H1 (cell line): ENCODE results near the gene HLA-A. TPM values are rescaled to one million over a fixed set of nuclear protein-coding genes. Genes with fewer than 3 reads are reported as not detected.

Experiments
- CTCF ChIA-PET: fragments of 300-600 bp; sonication (Branson Sonifier 250); formaldehyde crosslinking; loops from one replicate; lab custom pipeline; 2021; ENCODE audit not compliant: partially characterized antibody; lab: Charles Lee
- POLR2A ChIA-PET: fragments of 300-600 bp; sonication (Branson Sonifier 250); formaldehyde crosslinking; loops from one replicate; lab custom pipeline; 2021; ENCODE audit warnings: inconsistent platforms; ENCODE audit not compliant: partially characterized antibody; lab: Charles Lee
- DNase-seq, 2 experiments: peaks; one replicate each; pipeline versions ENCODE4 v3.0.0 to v3.0.0-alpha.2; 2010 to 2022; ENCODE audit warnings: low spot score in 2 of 2, low read depth in 1 of 2, mixed read lengths in 1 of 2
- FAIRE-seq: peaks from 2 replicates; lab custom pipeline; 2011; peaks lifted over from hg19 to GRCh38; lab: Jason Lieb, UNC
- H2AFZ ChIP-seq: 2 replicates; pipeline ENCODE4 v1.8.1; 2012; ENCODE audit warnings: low read length, inconsistent platforms
- H2AK5ac ChIP-seq: 2 replicates; pipeline ENCODE4 v1.6.1; 2013; ENCODE audit warnings: low read depth, low read length
- H2BK120ac ChIP-seq: replicated peaks from 2 replicates; pipeline ENCODE3; 2013; ENCODE audit warnings: low read depth, low read length, inconsistent platforms
- H2BK12ac ChIP-seq: 2 replicates; pipeline ENCODE4 v1.6.1; 2013; ENCODE audit warnings: low read depth, low read length
- H2BK15ac ChIP-seq: 2 replicates; pipeline ENCODE4 v1.6.1; 2013; ENCODE audit warnings: low read length
- H2BK20ac ChIP-seq: 2 replicates; pipeline ENCODE4 v1.6.1; 2013; ENCODE audit warnings: low read length
- H2BK5ac ChIP-seq: 2 replicates; pipeline ENCODE4 v1.6.1; 2013; ENCODE audit warnings: low read depth, low read length
- H3K14ac ChIP-seq: 2 replicates; pipeline ENCODE4 v1.6.1; 2013; ENCODE audit warnings: inconsistent platforms; ENCODE audit not compliant: insufficient read length
- H3K18ac ChIP-seq: 2 replicates; pipeline ENCODE4 v1.6.1; 2013; ENCODE audit warnings: low read length; ENCODE audit errors: extremely low read depth
- H3K23ac ChIP-seq: 2 replicates; pipeline ENCODE4 v1.6.1; 2013; ENCODE audit warnings: inconsistent platforms; ENCODE audit not compliant: insufficient read length
- H3K23me2 ChIP-seq: 2 replicates; pipeline ENCODE4 v1.6.1; 2013; ENCODE audit warnings: low read depth, low read length
- H3K27ac ChIP-seq: 2 replicates; pipeline ENCODE4 v1.6.1; 2011; ENCODE audit warnings: low read depth, low read length, inconsistent platforms
- H3K27me3 ChIP-seq, 4 experiments: replicated peaks in 1 of 4; 1 replicate in 1 of 4; 2 replicates in 3 of 4; pipeline versions ENCODE4 v1.6.1 to v1.8.1; 2011 to 2013; ENCODE audit warnings: low read length in 3 of 4, mild to moderate bottlenecking in 3 of 4, inconsistent platforms in 2 of 4, mixed read lengths in 2 of 4, moderate library complexity in 1 of 4; ENCODE audit not compliant: control insufficient read depth in 3 of 4, insufficient read depth in 3 of 4; ENCODE audit errors: extremely low read depth in 1 of 4
- H3K36me3 ChIP-seq, 4 experiments: 2 replicates each; pipeline versions ENCODE4 v1.6.1 to v1.8.1; 2011 to 2013; ENCODE audit warnings: mild to moderate bottlenecking in 4 of 4, low read length in 3 of 4, moderate library complexity in 2 of 4, control low read depth in 1 of 4, inconsistent platforms in 1 of 4; ENCODE audit not compliant: insufficient read depth in 4 of 4, control insufficient read depth in 2 of 4
- H3K4ac ChIP-seq: replicated peaks from 2 replicates; pipeline ENCODE3; 2013; ENCODE audit warnings: low read length, low read depth, mixed read lengths, inconsistent platforms; ENCODE audit not compliant: insufficient read length
- H3K4me1 ChIP-seq, 4 experiments: replicated peaks in 1 of 4; 1 replicate in 1 of 4; 2 replicates in 3 of 4; pipeline versions ENCODE4 v1.6.1 to v1.8.1; 2011 to 2013; ENCODE audit warnings: low read length in 3 of 4, inconsistent platforms in 2 of 4, mixed read lengths in 1 of 4; ENCODE audit not compliant: insufficient read depth in 4 of 4, control insufficient read depth in 3 of 4
- H3K4me2 ChIP-seq, 2 experiments: 2 replicates each; pipeline versions ENCODE4 v1.6.1 to v1.8.1; 2011 to 2013; ENCODE audit warnings: low read depth in 2 of 2, low read length in 2 of 2, control low read depth in 1 of 2, inconsistent platforms in 1 of 2, mild to moderate bottlenecking in 1 of 2; ENCODE audit not compliant: insufficient read depth in 1 of 2
- H3K4me3 ChIP-seq, 4 experiments: fragments of 200-600, 300-600 bp in 1 of 4; sonication (generic), shearing (Covaris generic), sonication (Bioruptor Twin) in 1 of 4; 2 replicates each; pipeline versions ENCODE4 v1.5.1 to v1.8.1; 2011 to 2016; ENCODE audit warnings: low read length in 4 of 4, low read depth in 3 of 4, control low read depth in 2 of 4, inconsistent platforms in 2 of 4, mild to moderate bottlenecking in 2 of 4, mixed read lengths in 1 of 4, moderate library complexity in 1 of 4; ENCODE audit not compliant: insufficient read depth in 2 of 4; ENCODE audit errors: extremely low read depth in 1 of 4
- H3K56ac ChIP-seq: replicated peaks from 2 replicates; pipeline ENCODE3; 2013; ENCODE audit warnings: low read depth, mild to moderate bottlenecking, mixed read lengths, low read length, inconsistent platforms; ENCODE audit not compliant: insufficient read length
- H3K79me1 ChIP-seq: 2 replicates; pipeline ENCODE4 v1.6.1; 2013; ENCODE audit warnings: low read depth, low read length, control low read depth
- H3K79me2 ChIP-seq, 2 experiments: 2 replicates each; pipeline versions ENCODE4 v1.6.1 to v1.8.1; 2012 to 2013; ENCODE audit warnings: low read length in 2 of 2, mild to moderate bottlenecking in 2 of 2, inconsistent platforms in 1 of 2; ENCODE audit not compliant: insufficient read depth in 2 of 2, control insufficient read depth in 1 of 2
- H3K9ac ChIP-seq, 4 experiments: replicated peaks in 1 of 4; 1 replicate in 1 of 4; 2 replicates in 3 of 4; pipeline versions ENCODE4 v1.6.1 to v1.8.1; 2011 to 2013; ENCODE audit warnings: low read depth in 3 of 4, low read length in 3 of 4, control low read depth in 2 of 4, mild to moderate bottlenecking in 2 of 4, moderate library complexity in 2 of 4, inconsistent platforms in 1 of 4; ENCODE audit errors: extremely low read depth in 1 of 4
- H3K9me3 ChIP-seq, 2 experiments: 2 replicates each; pipeline versions ENCODE4 v1.6.1 to v1.8.1; 2012 to 2013; ENCODE audit warnings: mild to moderate bottlenecking in 2 of 2, moderate library complexity in 2 of 2, control low read depth in 1 of 2, inconsistent platforms in 1 of 2, low read depth in 1 of 2, low read length in 1 of 2, mixed read lengths in 1 of 2; ENCODE audit not compliant: insufficient read depth in 2 of 2
- H4K20me1 ChIP-seq, 2 experiments: replicated peaks in 1 of 2; 2 replicates each; pipeline versions ENCODE3 to v1.8.1; 2011 to 2013; ENCODE audit warnings: inconsistent platforms in 2 of 2, low read length in 2 of 2, mild to moderate bottlenecking in 1 of 2; ENCODE audit not compliant: insufficient read depth in 2 of 2, control insufficient read depth in 1 of 2
- H4K5ac ChIP-seq: 2 replicates; pipeline ENCODE4 v1.6.1; 2013; ENCODE audit warnings: low read length, low read depth, mixed read lengths, inconsistent platforms; ENCODE audit not compliant: insufficient read length
- H4K8ac ChIP-seq: 2 replicates; pipeline ENCODE4 v1.8.0; 2013; ENCODE audit warnings: mild to moderate bottlenecking, moderate library complexity, low read length, inconsistent platforms; ENCODE audit not compliant: insufficient read depth; ENCODE audit errors: extremely low read depth
- H4K91ac ChIP-seq: replicated peaks from 2 replicates; pipeline ENCODE3; 2013; ENCODE audit warnings: low read length, mixed read lengths, inconsistent platforms; ENCODE audit not compliant: insufficient read length
- CREB1 ChIP-seq: IDR thresholded peaks from 2 replicates; pipeline ENCODE4 v1.6.1; 2012; ENCODE audit warnings: inconsistent platforms
- HDAC6 ChIP-seq: IDR thresholded peaks from one replicate; pipeline ENCODE4 v1.7.1; 2012; ENCODE audit warnings: low read depth, mild to moderate bottlenecking, inconsistent platforms, low read length, moderate library complexity
- KDM5A ChIP-seq: fragments of 200-600 bp; IDR thresholded peaks from 2 replicates; pipeline ENCODE4 v1.7.1; 2012; ENCODE audit warnings: mild to moderate bottlenecking, low read length, inconsistent platforms, mixed read lengths
- RXRA ChIP-seq: IDR thresholded peaks from 2 replicates; pipeline ENCODE4 v1.6.1; 2011; ENCODE audit warnings: low read depth, mild to moderate bottlenecking, low read length, moderate library complexity; ENCODE audit not compliant: insufficient read depth
- TBP ChIP-seq: IDR thresholded peaks from 2 replicates; pipeline ENCODE4 v1.6.1; 2011; ENCODE audit warnings: low read depth, low read length, improper control_type of control experiment
- YY1 ChIP-seq: IDR thresholded peaks from 2 replicates; pipeline ENCODE4 v1.6.1; 2011; ENCODE audit warnings: low read depth, mild to moderate bottlenecking, low read length
- WGBS, 2 experiments: shearing (Covaris generic) in 1 of 2; methylation state at CpG; one replicate each; pipeline versions ENCODE4 v1.1.6 to v1.1.7; 2013 to 2015; ENCODE audit warnings: low lambda C conversion rate in 2 of 2, mixed read lengths in 2 of 2, inconsistent platforms in 1 of 2, low coverage in 1 of 2, missing lambda C conversion rate in 1 of 2; ENCODE audit not compliant: insufficient replicate concordance in 2 of 2, insufficient coverage in 1 of 2, insufficient read length in 1 of 2; ENCODE audit errors: extremely low coverage in 1 of 2, missing lambda C conversion rate in 1 of 2; 5-methylcytosine and 5-hydroxymethylcytosine counted together
- polyA plus RNA-seq, 7 experiments: library from polyadenylated mRNA; depleted of rRNA in 3 of 7; stranded (reverse) in 5 of 7; unstranded in 2 of 7; fragments of >200 nt in 5 of 7; fragments of 200-250 nt in 2 of 7; gene quantifications; 1 replicate in 5 of 7; 2 replicates in 1 of 7; 4 replicates in 1 of 7; pipeline versions ENCODE4 v1.2.1 to v1.2.3, GENCODE V29; 2011 to 2013; ENCODE audit warnings: missing spikeins in 2 of 7, mixed read lengths in 2 of 7
- total RNA-seq: library from RNA; stranded (reverse); fragmentation: NEBNext Ultra II Directional; extraction: Animal tissue kit (Norgen Biotek cat#: 25700); gene quantifications from 2 replicates; pipeline ENCODE4 v1.2.1, GENCODE V29; 2021

Gene HLA-A
- total and polyA plus RNA-seq, 2 of the 8 experiments (the other 6 are each of a cell fraction or from before 2014, with no cell fraction given): 221 to 474 TPM

GRCh38 chr6:29924287-29924686, 18.0 kb upstream of the HLA-A start:
- Histone ChIP-seq H3K14ac (no peak overlapping the region), H3K23me2 (peaks cover 9% of the 10 kb centered on the region), H3K36me3 (no peaks in the 10 kb centered on the region), H3K4ac (no peak overlapping the region), H2BK12ac (no peak overlapping the region), H3K4me2 (no peak overlapping the region), H4K91ac (no peak overlapping the region), H3K23ac (no peak overlapping the region), H2BK5ac (no peak overlapping the region), H3K27ac (no peak overlapping the region), H3K79me2 (no peaks in the 10 kb centered on the region), H3K9ac (no peak overlapping the region), H4K5ac (no peak overlapping the region), H2AK5ac (no peak overlapping the region), H2BK20ac (no peak overlapping the region), H2BK15ac (no peak overlapping the region), H2AFZ (no peak overlapping the region), H3K56ac (no peak overlapping the region), H3K27me3 (no peaks in the 10 kb centered on the region; a peak in 2 of 7 replicates), H3K4me3 (no peak overlapping the region), H2BK120ac (no peak overlapping the region), H3K4me1 (peaks cover 0 to 2% (median 0%) of the 10 kb centered on the region in 4 experiments; a peak in 1 of 7 replicates), H3K79me1 (no peaks in the 10 kb centered on the region), H4K20me1 (no peaks in the 10 kb centered on the region), H3K9me3 (no peaks in the 10 kb centered on the region; a peak in 1 of 4 replicates), H3K18ac (no peak overlapping the region), H4K8ac (no peak overlapping the region)
- no peak for TF ChIP-seq TBP
- no peak for TF ChIP-seq KDM5A
- no peak for TF ChIP-seq YY1
- no peak for TF ChIP-seq CREB1
- no peak for TF ChIP-seq RXRA
- no peak for TF ChIP-seq HDAC6
- no peak for FAIRE-seq
- no peak for DNase-seq
- ChIA-PET POLR2A (no interaction called here), CTCF (no interaction called here)
- 84% methylated on average over 3 of the region's 3 CpGs; no CpG with 5 or more reads in 1 of the 2 experiments for WGBS, 2 experiments
